AG04450 (cell line): Measurements from ENCODE around the gene USP34. TPM values are rescaled to one million over a fixed set of nuclear protein-coding genes. Genes with fewer than 3 reads are reported as not detected.
"Not testable (repeated sequence)": the region's sequence is repeated elsewhere in the genome, so short reads cannot be mapped to it uniquely, and the experiment has no call there.

ENCODE experiments used
- CTCF ChIA-PET: fragments of 300-600, 350-600 bp; formaldehyde crosslinking; extraction: SDS; loops from one replicate; lab custom pipeline; 2022; ENCODE audit warnings: antibody characterized with exemption, inconsistent platforms; lab: Charles Lee
- POLR2A ChIA-PET: fragments of 350-600 bp; formaldehyde crosslinking; extraction: SDS; loops from one replicate; lab custom pipeline; 2021; ENCODE audit warnings: antibody characterized with exemption, inconsistent platforms; lab: Yijun Ruan, JAX
- DNase-seq: peaks from one replicate; pipeline ENCODE4 v3.0.0-alpha.2; 2011; ENCODE audit warnings: low read depth, low spot score
- H3K27ac ChIP-seq: one replicate; pipeline ENCODE4 v1.5.1; 2012; ENCODE audit warnings: low read depth, low read length, control low read depth
- H3K27me3 ChIP-seq: one replicate; pipeline ENCODE4 v1.6.0; 2012; ENCODE audit warnings: low read length; ENCODE audit not compliant: control insufficient read depth, insufficient read depth
- H3K4me3 ChIP-seq: 2 replicates; pipeline ENCODE4 v1.5.1; 2011; ENCODE audit warnings: mild to moderate bottlenecking, low read depth, low read length, control low read depth
- H3K9me3 ChIP-seq: 2 replicates; pipeline ENCODE4 v1.5.1; 2012; ENCODE audit warnings: low read length; ENCODE audit not compliant: control insufficient read depth, insufficient read depth
- CTCF ChIP-seq: IDR thresholded peaks from 2 replicates; pipeline ENCODE4 v1.5.1; 2011; ENCODE audit warnings: low read depth, low read length, control low read depth, inconsistent platforms
- polyA plus RNA-seq: library from polyadenylated mRNA; depleted of rRNA; stranded (reverse); fragments of >200 nt; gene quantifications from 2 replicates; pipeline ENCODE4 v1.2.3, GENCODE V29; 2011

USP34 gene
- polyA plus RNA-seq, 1 experiment: 92.3 TPM

DNA sequence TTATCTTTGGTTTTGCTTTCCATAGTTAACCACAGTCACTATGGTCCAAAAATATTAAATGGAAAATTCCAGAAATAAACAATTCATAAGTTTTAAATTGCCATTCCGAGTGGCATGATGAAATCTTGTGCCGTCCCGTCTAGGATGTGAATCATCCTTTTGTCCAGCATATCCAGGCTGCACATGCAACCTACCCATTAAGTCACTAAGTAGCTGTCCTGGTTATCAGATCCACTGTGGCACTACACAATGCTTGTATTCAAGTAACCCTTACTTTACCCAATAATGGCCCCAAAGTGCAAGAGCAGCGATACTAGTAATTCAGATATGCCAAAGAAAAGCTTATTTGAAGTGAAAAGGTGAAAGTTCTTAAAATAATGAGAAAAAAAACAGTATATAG lies 10.7 kb downstream of the USP34 start:
- Histone ChIP-seq H3K27ac (no peak overlapping the region), H3K9me3 (no peaks in the 10 kb centered on the region), H3K4me3 (no peak overlapping the region), H3K27me3 (no peaks in the 10 kb centered on the region)
- POLR2A ChIA-PET: no interaction called here
- TF ChIP-seq CTCF: no peak
- peak; percentile 24 for DNase-seq
- CTCF ChIA-PET: no interaction called here

DNA sequence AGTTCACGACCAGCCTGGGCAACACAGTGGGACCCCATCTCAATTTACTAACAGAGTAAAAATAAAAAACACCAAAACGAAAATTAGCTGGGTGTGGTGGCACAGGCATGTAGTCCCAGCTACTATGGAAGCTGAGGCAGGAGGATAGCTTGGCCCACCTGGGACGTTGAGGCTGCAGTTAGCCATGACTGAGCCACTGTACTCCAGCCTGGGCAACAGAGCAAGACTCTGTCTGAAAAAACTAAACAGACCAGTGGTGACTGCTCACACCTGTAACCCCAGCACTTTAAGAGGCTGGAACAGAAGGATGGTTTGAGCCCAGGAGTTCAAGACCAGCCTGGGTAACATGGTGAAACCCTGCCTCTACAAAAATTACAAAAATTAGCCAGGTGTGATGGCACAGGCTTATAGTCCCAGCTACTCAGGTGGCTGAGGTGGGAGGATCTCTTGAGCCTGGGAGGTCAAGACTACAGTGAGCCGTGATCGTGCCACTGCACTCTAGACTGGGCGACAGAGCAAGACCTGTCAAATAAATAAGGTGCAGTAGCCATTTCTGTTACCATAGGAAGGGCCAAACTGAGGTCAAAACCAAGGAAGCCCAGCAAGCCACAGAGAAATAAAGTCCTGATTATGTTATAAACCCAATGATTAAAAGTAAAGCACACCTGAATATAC lies 14.0 kb downstream of the USP34 start:
- Histone ChIP-seq H3K27ac (no peak overlapping the region), H3K4me3 (no peak overlapping the region), H3K9me3 (no peaks in the 10 kb centered on the region), H3K27me3 (no peaks in the 10 kb centered on the region)
- no peak for TF ChIP-seq CTCF
- ChIA-PET POLR2A (no interaction called here), CTCF (no interaction called here)
- no peak for DNase-seq

DNA sequence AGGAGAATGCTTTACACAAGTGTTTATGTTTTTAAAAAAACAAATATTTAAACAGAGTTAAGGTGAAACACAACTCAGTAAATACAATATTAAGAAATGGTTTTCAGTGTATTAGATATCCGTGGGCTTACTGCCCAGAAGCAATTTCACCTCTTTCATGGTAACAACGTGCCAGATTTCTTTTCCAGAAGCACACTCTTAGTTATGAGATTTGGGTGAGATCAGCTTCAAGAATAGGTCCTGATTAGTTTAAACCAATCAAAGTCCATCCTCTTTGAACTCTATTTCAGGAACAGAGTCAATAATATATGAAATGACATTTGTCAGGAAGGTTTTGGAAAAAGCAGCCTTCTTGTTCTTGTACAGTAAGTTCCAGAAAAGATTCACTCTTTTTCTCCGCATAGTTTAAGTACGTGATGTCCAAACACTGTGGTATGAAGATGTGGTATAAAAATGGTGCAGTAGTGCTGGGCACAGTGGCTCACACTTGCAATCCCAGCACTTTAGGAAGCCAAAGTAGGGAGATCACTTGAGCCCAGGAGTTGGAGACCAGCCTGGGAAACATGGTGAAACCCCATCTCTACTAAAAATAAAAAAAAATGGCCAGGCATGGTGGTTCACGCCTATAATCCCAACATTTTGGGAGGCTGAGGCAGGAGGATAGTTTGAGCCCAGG lies 14.7 kb downstream of the USP34 start:
- TF ChIP-seq CTCF: no peak
- DNase-seq: no peak
- Histone ChIP-seq H3K27ac (no peak overlapping the region), H3K9me3 (0 out of 2 replicates have a peak, but pooled peaks cover 3% of the 10 kb centered on the region), H3K27me3 (no peaks in the 10 kb centered on the region), H3K4me3 (no peak overlapping the region)
- CTCF ChIA-PET: no interaction called here
- POLR2A ChIA-PET: no interaction called here

- H3K9me3 ChIP-seq, H3K27ac ChIP-seq, POLR2A ChIA-PET, CTCF ChIA-PET, DNase-seq, H3K27me3 ChIP-seq, H3K4me3 ChIP-seq: not testable (repeated sequence)
Measured at GRCh38 chr2:61454972-61455371, 15.9 kb downstream of the USP34 start.

DNA sequence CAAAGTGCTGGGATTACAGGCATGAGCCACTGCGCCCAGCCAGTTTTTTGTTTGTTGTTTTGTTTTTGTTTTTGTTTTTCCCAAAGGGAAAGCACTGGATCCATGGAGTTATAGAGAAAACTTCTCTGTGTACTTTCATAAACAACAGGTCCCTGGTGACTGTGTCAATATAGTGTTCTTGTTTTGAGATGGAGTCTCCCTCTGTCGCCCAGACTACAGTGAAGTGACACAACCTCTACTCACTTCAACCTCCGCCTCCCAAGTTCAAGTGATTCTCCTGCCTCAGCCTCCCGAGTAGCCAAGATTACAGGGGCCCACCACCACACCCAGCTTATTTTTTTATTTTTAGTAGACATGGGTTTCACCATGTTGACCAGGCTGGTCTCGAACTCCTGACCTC lies 16.5 kb downstream of the USP34 start:
- CTCF ChIA-PET: no interaction called here
- TF ChIP-seq CTCF: no peak

More for the DNA sequence above, 16.5 kb downstream of the USP34 start:
- no peaks in the 10 kb centered on the region for H3K27me3 ChIP-seq
- 0 out of 2 replicates have a peak, but pooled peaks cover 4% of the 10 kb centered on the region for H3K9me3 ChIP-seq
- POLR2A ChIA-PET: no interaction called here
- no peak for DNase-seq
- no peak overlapping the region for H3K27ac ChIP-seq
- no peak overlapping the region for H3K4me3 ChIP-seq
